ENCODE measurements around the gene NSRP1.

NSRP1 gene

GRCh38 chr17:30203471-30203981, 86.9 kb downstream of the NSRP1 start:
- TF ChIP-seq, protein P1, sequence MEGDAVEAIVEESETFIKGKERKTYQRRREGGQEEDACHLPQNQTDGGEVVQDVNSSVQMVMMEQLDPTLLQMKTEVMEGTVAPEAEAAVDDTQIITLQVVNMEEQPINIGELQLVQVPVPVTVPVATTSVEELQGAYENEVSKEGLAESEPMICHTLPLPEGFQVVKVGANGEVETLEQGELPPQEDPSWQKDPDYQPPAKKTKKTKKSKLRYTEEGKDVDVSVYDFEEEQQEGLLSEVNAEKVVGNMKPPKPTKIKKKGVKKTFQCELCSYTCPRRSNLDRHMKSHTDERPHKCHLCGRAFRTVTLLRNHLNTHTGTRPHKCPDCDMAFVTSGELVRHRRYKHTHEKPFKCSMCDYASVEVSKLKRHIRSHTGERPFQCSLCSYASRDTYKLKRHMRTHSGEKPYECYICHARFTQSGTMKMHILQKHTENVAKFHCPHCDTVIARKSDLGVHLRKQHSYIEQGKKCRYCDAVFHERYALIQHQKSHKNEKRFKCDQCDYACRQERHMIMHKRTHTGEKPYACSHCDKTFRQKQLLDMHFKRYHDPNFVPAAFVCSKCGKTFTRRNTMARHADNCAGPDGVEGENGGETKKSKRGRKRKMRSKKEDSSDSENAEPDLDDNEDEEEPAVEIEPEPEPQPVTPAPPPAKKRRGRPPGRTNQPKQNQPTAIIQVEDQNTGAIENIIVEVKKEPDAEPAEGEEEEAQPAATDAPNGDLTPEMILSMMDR (IDR thresholded peaks at IDR 0.05), result no peak
- TF ChIP-seq ZFX (IDR thresholded peaks at IDR 0.05; ENCODE audit: borderline replicate concordance), result no peak
- no peak overlapping the region for H3K27ac ChIP-seq

GRCh38 chr17:30207655-30208054, 91.0 kb downstream of the NSRP1 start:
- no peak overlapping the region for H3K27ac ChIP-seq
- TF ChIP-seq, protein P1 (IDR thresholded peaks at IDR 0.05), result no peak
- TF ChIP-seq ZFX (IDR thresholded peaks at IDR 0.05; ENCODE audit: borderline replicate concordance), result no peak

DNA sequence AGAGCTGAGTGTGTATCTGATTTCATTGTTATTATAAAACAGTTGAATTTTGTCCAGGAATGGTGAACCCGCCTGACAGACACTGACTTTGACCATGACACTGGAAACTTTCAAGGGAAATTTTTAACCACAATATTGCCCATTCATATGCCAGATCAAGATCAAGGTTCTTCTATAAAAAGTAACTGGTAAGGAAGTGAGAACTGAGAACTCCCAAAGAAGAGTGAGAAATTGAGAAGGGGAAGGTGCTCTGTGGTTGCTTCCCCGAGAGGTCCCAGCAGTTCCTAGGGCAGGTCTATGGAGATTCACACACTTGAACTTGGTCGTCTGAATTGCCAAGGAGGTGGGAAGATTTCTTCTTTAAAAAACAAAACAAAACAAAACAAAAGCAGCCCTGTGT, 91.6 kb downstream of the NSRP1 start:
- H3K27ac ChIP-seq, result no peak overlapping the region
- no peak for TF ChIP-seq ZFX (IDR thresholded peaks at IDR 0.05; ENCODE audit: borderline replicate concordance)
- TF ChIP-seq, protein P1 (IDR thresholded peaks at IDR 0.05), result no peak

GRCh38 chr17:30209930-30210329, 93.3 kb downstream of the NSRP1 start:
- H3K27ac ChIP-seq, result no peak overlapping the region
- TF ChIP-seq ZFX (IDR thresholded peaks at IDR 0.05; ENCODE audit: borderline replicate concordance), result no peak
- TF ChIP-seq, protein P1 (IDR thresholded peaks at IDR 0.05), result no peak

GRCh38 chr17:30210366-30210765, 93.8 kb downstream of the NSRP1 start:
- H3K27ac ChIP-seq, result no peak overlapping the region
- no peak for TF ChIP-seq ZFX (IDR thresholded peaks at IDR 0.05; ENCODE audit: borderline replicate concordance)
- TF ChIP-seq, protein P1 (IDR thresholded peaks at IDR 0.05), result no peak

GRCh38 chr17:30210901-30211300, 94.3 kb downstream of the NSRP1 start:
- H3K27ac ChIP-seq, result no peak overlapping the region
- no peak for TF ChIP-seq ZFX (IDR thresholded peaks at IDR 0.05; ENCODE audit: borderline replicate concordance)
- TF ChIP-seq, protein P1 (IDR thresholded peaks at IDR 0.05), result no peak

- H3K27ac ChIP-seq, result no peak overlapping the region
- TF ChIP-seq, protein P1 (IDR thresholded peaks at IDR 0.05), result no peak
- no peak for TF ChIP-seq ZFX (IDR thresholded peaks at IDR 0.05; ENCODE audit: borderline replicate concordance)
These were observed 94.8 kb downstream of the NSRP1 start for GRCh38 chr17:30211371-30211770.

Data from 22Rv1 (cell line).